Karpas-422 (cell line): ENCODE results near the gene DDN. TPM values are rescaled to one million over a fixed set of nuclear protein-coding genes. Genes with fewer than 3 reads are reported as not detected.

Source experiments
- DNase-seq: peaks from one replicate; pipeline ENCODE4 v3.0.0-alpha.2; 2015
- H2AFZ ChIP-seq: fragments of 200-600 bp; sonication (generic); 2 replicates; pipeline ENCODE4 v1.6.1; 2014; ENCODE audit warnings: antibody characterized with exemption, low read length, mixed read lengths
- H3K27ac ChIP-seq: fragments of 200-600 bp; sonication (generic); 2 replicates; pipeline ENCODE4 v1.5.1; 2014; ENCODE audit warnings: mild to moderate bottlenecking, low read length, moderate library complexity
- H3K27me3 ChIP-seq: fragments of 200-600 bp; sonication (generic); 2 replicates; pipeline ENCODE4 v1.6.1; 2014; ENCODE audit warnings: low read length, mixed read lengths
- H3K36me3 ChIP-seq: fragments of 200-600 bp; sonication (generic); 2 replicates; pipeline ENCODE4 v1.6.1; 2014; ENCODE audit warnings: low read length, mixed read lengths; ENCODE audit not compliant: insufficient read depth
- H3K4me1 ChIP-seq: fragments of 200-600 bp; sonication (generic); 2 replicates; pipeline ENCODE4 v1.6.1; 2014; ENCODE audit warnings: mild to moderate bottlenecking, low read length, mixed read lengths
- H3K4me2 ChIP-seq: fragments of 200-600 bp; sonication (generic); 2 replicates; pipeline ENCODE4 v1.6.1; 2014; ENCODE audit warnings: low read length, low read depth, mild to moderate bottlenecking; ENCODE audit not compliant: poor library complexity, severe bottlenecking
- H3K4me3 ChIP-seq: fragments of 200-600 bp; sonication (generic); 2 replicates; pipeline ENCODE4 v1.5.1; 2014; ENCODE audit warnings: mild to moderate bottlenecking, antibody characterized with exemption, low read length, mixed read lengths
- H3K79me2 ChIP-seq: fragments of 200-600 bp; sonication (generic); 2 replicates; pipeline ENCODE4 v1.6.1; 2014; ENCODE audit warnings: mild to moderate bottlenecking, low read length, mixed read lengths
- H3K9ac ChIP-seq: fragments of 200-600 bp; sonication (generic); 2 replicates; pipeline ENCODE4 v1.6.0; 2014; ENCODE audit warnings: low read length
- H3K9me2 ChIP-seq: fragments of 200-600 bp; sonication (generic), shearing (Covaris generic); replicated peaks from 2 replicates; pipeline ENCODE4 v1.6.0; 2014; ENCODE audit warnings: mild to moderate bottlenecking, low read length, moderate library complexity; ENCODE audit not compliant: insufficient read depth
- H3K9me3 ChIP-seq: fragments of 300-700, 200-600 bp; sonication (generic); 2 replicates; pipeline ENCODE4 v1.6.1; 2014; ENCODE audit warnings: low read length, mixed read lengths
- H4K20me1 ChIP-seq: fragments of 200-600 bp; sonication (generic); 2 replicates; pipeline ENCODE4 v1.6.1; 2014; ENCODE audit warnings: mild to moderate bottlenecking, antibody characterized with exemption, low read length, low read depth; ENCODE audit not compliant: insufficient read depth
- total RNA-seq: library from RNA; depleted of rRNA; stranded (reverse); fragments of >200 nt; shearing (Covaris generic); gene quantifications from 2 replicates; pipeline ENCODE4 v1.2.3, GENCODE V29; 2014; ENCODE audit warnings: low replicate concordance

The DDN gene
- total RNA-seq, 1 experiment from 2014 or later: 9.6 TPM

DNA sequence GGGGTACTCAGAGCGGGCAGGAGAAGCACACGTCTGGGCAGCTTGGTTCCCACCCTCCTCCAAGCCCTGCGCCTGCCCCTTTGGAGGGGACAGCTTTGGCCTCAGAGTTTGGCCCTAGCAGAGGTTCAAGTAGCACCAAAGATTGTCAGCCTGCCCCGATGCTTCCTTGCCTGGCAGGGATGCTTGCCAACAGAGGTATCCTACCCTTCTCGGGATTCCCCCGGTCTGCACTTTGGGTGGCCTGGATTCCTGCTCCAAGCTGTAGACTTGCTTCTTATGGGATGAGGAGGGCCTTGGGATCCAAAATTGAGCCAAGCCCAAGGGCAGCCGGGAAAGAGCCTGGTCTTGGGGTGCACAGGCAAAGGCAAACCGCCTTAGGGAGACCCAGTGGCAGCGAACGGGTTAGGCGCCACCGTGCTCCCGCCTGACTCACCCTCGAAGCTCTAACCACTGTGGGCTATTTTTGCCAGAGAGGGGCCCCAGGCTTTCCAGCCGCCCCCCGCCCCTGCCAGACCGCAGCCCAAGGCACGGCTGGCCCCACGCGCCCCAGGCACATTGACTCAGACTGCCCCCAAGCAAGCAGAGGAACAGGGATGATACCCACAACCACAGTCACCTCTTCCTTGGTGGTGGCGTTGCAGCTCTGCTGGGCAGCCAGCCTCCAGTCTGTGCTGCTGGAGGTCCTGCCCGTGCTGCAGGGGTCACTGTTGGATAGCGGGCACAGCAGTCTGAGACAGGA is 26.8 kb downstream of the DDN start:
- H3K36me3 ChIP-seq: no peaks in the 10 kb centered on the region
- no peak overlapping the region for H3K27ac ChIP-seq
- no peak overlapping the region for H3K4me3 ChIP-seq
- no peaks in the 10 kb centered on the region for H4K20me1 ChIP-seq
- H3K27me3 ChIP-seq: no peaks in the 10 kb centered on the region
- H3K4me1 ChIP-seq: peaks cover 13% of the 10 kb centered on the region
- no peak overlapping the region for H2AFZ ChIP-seq
- no peak for DNase-seq
- H3K79me2 ChIP-seq: no peaks in the 10 kb centered on the region
- no peaks in the 10 kb centered on the region for H3K9me3 ChIP-seq
- H3K9me2 ChIP-seq: no peaks in the 10 kb centered on the region
- no peak overlapping the region for H3K9ac ChIP-seq
- peak overlapping the region; percentile 70 for H3K4me2 ChIP-seq

DNA sequence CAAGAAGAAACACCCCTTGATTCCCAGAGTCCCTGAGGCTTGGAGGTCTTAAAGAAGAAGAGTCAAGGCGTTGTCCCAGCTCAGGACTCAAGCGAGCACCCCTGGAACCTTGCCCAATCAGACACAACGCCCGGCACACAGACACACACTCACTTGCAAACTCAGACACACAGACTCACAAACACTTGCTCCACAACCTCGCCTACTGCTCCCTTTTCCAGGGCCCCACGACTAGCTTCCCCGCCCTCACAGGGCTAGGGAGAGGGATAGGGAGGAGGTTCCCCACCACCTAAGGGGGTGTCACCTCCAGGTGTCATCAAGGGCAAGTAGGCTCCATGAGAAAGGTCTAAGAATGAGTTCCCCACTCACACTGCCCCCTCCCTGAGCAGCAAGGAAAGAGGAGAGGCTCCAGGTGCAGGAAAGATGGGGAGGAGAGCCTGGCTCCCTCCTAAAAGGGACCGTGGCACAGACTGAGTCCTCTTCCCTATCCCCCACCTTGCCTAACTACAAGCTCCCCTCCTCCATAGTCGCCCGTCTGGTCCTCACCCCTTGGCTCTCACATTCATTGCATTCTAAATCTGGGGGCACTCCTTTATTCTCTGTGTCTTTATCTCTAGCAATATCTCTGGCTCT is 28.4 kb downstream of the DDN start:
- peak overlapping the region; percentile 89 for H2AFZ ChIP-seq
- H3K4me3 ChIP-seq: peak overlapping the region; percentile 56
- no peak for DNase-seq
- no peak overlapping the region for H3K27ac ChIP-seq
- no peaks in the 10 kb centered on the region for H3K9me3 ChIP-seq
- no peaks in the 10 kb centered on the region for H4K20me1 ChIP-seq
- no peaks in the 10 kb centered on the region for H3K79me2 ChIP-seq
- no peaks in the 10 kb centered on the region for H3K36me3 ChIP-seq
- peak overlapping the region; percentile 59 for H3K9ac ChIP-seq
- no peaks in the 10 kb centered on the region for H3K27me3 ChIP-seq
- H3K9me2 ChIP-seq: no peaks in the 10 kb centered on the region
- peaks cover 24% of the 10 kb centered on the region for H3K4me1 ChIP-seq
- H3K4me2 ChIP-seq: peak overlapping the region; percentile 70

DNA sequence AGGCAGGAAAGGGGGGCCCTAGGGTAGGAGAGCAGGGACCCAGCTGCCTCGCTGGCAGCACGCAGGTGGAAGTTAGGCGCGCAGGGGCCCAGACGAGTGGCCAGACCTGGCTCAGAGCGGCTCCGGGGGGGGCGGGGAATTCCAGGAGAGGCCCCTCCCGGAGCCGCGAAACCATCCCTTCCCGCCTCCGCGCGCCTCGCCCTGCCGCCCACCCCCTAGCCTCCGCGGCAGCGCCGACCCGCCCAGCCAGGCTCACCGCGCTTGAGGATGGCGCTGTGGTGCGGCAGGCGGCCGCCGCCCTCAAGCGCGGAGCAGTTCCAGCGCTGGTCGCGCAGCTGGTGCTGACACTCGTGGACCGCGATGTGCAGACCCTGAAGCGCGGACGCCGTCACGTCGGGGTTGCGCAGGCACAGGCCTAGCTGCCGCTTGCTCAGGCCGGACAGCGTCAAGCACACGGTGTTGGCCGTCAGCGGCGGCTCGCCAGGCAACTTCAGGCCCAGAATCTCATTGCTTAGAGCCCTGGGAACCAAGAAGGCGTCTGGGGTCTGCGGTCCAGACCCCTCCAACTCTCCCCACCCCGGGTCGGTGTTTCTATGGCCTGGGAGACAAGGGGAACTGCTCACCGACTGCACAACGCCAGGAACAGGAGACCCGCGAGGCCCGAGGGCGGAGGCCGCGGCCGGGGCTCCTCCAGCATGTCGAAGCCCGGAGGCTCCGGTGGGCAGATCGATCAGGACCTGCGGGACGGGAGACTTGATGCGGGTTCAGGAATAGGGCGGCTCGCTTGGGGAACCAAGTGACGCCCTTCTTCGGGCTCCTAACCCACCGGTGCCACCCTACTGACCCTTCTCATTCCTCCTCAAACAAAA is 29.1 kb downstream of the DDN start:
- Histone ChIP-seq H3K27me3 (no peaks in the 10 kb centered on the region), H3K9ac (no peak overlapping the region), H3K79me2 (no peaks in the 10 kb centered on the region), H4K20me1 (no peaks in the 10 kb centered on the region), H3K4me1 (peaks cover 29% of the 10 kb centered on the region), H3K9me3 (no peaks in the 10 kb centered on the region), H2AFZ (no peak overlapping the region), H3K27ac (no peak overlapping the region), H3K4me3 (peak overlapping the region; percentile 56; the same call in 1 of the 2 replicates), H3K4me2 (peak overlapping the region; percentile 70), H3K36me3 (no peaks in the 10 kb centered on the region), H3K9me2 (no peaks in the 10 kb centered on the region)
- DNase-seq: no peak

DNA sequence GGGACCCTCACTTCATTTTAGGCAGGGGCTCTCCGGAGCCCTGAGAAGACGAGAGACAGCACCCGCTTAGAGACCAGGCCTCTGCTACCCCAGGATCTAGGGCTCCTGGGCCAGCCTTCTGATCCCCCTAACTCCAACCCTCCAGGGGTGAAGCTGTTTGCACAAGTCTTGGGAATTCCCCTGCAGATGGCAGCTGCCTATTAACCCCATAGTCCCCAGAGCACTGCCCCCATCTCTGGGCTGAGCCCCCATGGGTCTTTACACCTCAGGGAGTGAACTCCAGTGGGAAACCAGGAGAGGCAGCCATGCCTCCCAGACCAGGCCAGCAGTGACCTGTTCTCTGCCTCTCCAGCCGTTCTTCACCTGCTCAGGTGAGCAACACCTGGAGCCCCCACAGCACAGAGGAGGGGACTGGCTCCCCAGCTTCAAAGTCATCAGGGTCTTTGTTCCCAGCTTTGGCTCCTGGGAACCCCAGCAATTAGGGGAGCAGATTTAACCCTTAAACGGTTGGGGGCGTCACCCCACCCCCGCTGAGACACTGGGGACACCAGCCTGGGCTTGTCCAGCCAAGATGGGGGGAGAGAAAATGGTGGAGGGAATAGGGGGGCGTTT is 29.9 kb downstream of the DDN start:
- no peaks in the 10 kb centered on the region for H3K9me3 ChIP-seq
- H3K27me3 ChIP-seq: no peaks in the 10 kb centered on the region
- H4K20me1 ChIP-seq: no peaks in the 10 kb centered on the region
- no peak overlapping the region for H3K4me2 ChIP-seq
- H3K9me2 ChIP-seq: no peaks in the 10 kb centered on the region
- H3K27ac ChIP-seq: no peak overlapping the region
- no peak for DNase-seq
- peaks cover 29% of the 10 kb centered on the region for H3K4me1 ChIP-seq
- no peak overlapping the region for H3K9ac ChIP-seq
- H3K79me2 ChIP-seq: no peaks in the 10 kb centered on the region
- no peak overlapping the region for H3K4me3 ChIP-seq
- H2AFZ ChIP-seq: no peak overlapping the region
- no peaks in the 10 kb centered on the region for H3K36me3 ChIP-seq

DNA sequence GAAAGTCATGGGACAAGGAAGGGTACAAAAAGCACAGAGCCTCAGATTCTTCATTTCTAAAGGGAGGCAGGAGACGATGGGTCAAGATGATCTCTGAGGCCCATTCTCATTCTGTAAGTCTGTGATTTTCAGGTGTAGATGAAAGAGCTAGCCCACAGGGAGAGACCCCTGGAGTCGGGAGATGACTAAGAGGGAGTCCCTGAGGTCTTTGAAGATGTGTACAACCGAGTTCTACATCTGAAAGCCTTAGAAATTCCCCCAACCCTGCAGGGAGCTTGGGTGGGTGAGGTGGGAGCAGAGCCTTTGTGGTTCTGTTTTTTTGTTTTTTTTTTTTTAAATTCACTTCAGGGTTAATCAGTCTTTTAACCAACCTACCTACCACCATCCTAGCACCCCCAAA is 30.7 kb downstream of the DDN start:
- no peak overlapping the region for H3K4me3 ChIP-seq
- no peaks in the 10 kb centered on the region for H3K9me3 ChIP-seq
- H3K9ac ChIP-seq: no peak overlapping the region
- H3K27ac ChIP-seq: no peak overlapping the region
- no peak overlapping the region for H3K4me2 ChIP-seq
- H4K20me1 ChIP-seq: no peaks in the 10 kb centered on the region
- H3K27me3 ChIP-seq: no peaks in the 10 kb centered on the region
- no peaks in the 10 kb centered on the region for H3K79me2 ChIP-seq
- no peaks in the 10 kb centered on the region for H3K9me2 ChIP-seq
- H2AFZ ChIP-seq: no peak overlapping the region
- DNase-seq: no peak
- no peaks in the 10 kb centered on the region for H3K36me3 ChIP-seq
- H3K4me1 ChIP-seq: peaks cover 29% of the 10 kb centered on the region

DNA sequence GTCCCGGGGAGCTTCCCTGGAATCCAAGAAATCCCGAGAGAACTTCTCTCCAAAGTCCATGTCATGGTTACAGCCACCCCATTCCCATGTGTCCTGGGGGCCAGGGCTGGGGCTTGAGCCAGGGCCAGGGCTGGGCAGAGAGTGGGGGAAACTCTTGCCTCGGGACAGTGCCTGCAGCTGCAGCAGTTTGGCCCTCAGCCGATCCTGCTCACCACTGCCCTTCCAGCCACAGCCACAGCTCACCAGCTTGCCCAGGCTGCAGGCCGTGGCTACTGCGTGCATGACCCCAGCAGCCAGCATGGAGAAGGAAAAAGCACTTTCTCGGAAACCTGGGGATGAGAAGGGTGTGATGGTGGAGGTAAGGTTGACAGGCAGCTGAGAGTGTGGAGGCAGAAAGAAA is 31.2 kb downstream of the DDN start:
- H3K4me2 ChIP-seq: no peak overlapping the region
- H3K79me2 ChIP-seq: no peaks in the 10 kb centered on the region
- no peak overlapping the region for H3K9ac ChIP-seq
- no peak overlapping the region for H3K4me3 ChIP-seq
- no peak overlapping the region for H2AFZ ChIP-seq
- H3K27ac ChIP-seq: no peak overlapping the region
- peaks cover 29% of the 10 kb centered on the region for H3K4me1 ChIP-seq
- H3K27me3 ChIP-seq: no peaks in the 10 kb centered on the region
- H3K36me3 ChIP-seq: no peaks in the 10 kb centered on the region
- H3K9me3 ChIP-seq: no peaks in the 10 kb centered on the region
- DNase-seq: no peak
- H4K20me1 ChIP-seq: no peaks in the 10 kb centered on the region
- H3K9me2 ChIP-seq: no peaks in the 10 kb centered on the region

DNA sequence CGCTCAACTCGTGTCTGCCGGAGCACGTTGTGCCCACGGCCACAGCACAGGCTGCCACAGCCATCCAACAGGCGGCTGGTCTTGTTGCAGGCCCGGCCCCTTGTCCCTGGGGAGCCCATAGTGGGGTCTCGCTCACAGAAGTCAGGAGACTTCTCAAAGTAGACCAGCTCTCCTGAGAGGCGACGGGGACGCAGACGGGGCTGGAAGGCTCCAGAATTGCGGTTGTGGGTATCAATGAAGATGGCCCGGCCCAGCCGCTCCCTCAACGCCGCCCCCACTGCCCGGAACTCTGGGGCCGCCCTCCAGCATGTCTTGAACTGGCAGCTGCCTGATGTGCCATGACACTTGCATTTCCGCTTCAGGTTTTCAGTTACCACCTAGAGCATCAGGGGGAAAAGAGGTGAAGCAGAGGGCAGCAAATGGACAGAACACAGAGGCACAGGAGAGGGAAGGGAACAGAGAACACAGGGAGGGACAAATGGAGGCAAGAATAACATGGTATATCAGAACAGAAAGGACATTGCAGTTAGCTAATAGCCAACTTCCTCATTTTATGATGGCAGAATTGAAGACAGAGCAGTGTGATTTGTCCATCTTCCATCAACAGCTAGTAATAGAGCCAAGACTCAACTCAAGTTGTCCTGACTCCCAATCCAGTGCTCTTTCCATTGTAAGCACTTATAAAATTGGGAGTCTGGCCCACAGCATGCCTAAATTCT is 32.8 kb downstream of the DDN start:
- peak overlapping the region; percentile 57 for H3K4me3 ChIP-seq
- peak overlapping the region; percentile 62 for H3K4me2 ChIP-seq
- H2AFZ ChIP-seq: peak overlapping the region; percentile 98
- no peaks in the 10 kb centered on the region for H3K79me2 ChIP-seq
- peak overlapping the region; percentile 58 for H3K9ac ChIP-seq
- H3K36me3 ChIP-seq: no peaks in the 10 kb centered on the region
- peak; percentile 83 for DNase-seq
- no peaks in the 10 kb centered on the region for H3K27me3 ChIP-seq
- peaks cover 23% of the 10 kb centered on the region for H3K4me1 ChIP-seq
- H3K9me3 ChIP-seq: no peaks in the 10 kb centered on the region
- peak overlapping the region; percentile 41 for H3K27ac ChIP-seq
- H4K20me1 ChIP-seq: no peaks in the 10 kb centered on the region
- H3K9me2 ChIP-seq: no peaks in the 10 kb centered on the region
